HG02763 (cell line): ENCODE results near the gene B4GALNT1.
"Not testable (repeated sequence)": the region's sequence is repeated elsewhere in the genome, so short reads cannot be mapped to it uniquely, and the experiment has no call there.

Experiments used
- ATAC-seq: cut with Tn5 transposase; IDR thresholded peaks from one replicate; pipeline ENCODE4 v1.9.1; 2021; ENCODE audit warnings: mild to moderate bottlenecking, moderate library complexity; ENCODE audit not compliant: unreplicated experiment

Gene B4GALNT1

DNA sequence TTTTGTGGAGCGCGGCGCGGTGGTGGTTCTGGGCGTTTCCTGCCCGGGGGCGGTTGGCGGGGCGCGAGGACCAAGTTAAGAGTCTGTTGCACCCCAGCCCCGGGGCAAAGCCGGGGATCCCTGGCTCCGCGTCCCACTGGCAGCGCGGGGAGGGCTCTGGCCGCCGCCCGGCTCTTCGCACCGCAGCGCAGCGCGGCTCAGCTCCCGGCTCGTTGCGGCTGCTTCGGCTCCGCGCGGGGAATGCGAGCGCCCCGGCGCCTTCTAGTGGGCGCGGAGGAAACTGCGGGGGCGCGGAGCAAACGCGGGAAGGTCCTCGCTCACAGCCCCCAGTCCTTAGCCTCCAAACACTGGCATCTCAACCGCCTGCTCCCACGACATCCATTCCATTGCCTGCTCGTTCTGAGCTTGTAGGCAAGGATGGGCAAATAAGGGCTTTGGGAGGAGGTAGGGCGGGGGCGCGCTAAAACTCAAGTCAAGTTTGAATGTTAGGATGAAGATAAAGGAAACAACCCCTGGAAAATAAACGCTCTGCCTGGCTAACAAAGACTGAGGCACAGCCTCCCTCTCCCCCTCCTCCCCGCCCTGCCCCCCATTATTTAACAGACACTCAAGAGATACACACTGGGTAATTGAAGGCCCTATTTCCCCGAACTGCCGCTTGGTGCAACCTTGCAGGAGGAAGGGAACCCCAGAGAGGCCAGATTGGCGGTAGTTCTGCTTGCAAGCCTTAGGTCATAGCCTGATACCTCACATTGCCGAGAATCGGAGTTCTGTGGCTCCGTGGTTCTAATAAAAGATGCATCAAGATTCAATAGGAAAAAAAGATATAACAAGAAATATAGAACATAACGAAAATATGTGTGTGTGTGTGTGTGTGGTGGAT lies at the start of gene B4GALNT1:
Gene B4GALNT1, minus strand, starts transcription at position 244 of the 883 bp plus-strand sequence. CDS start 1,069 bp downstream, outside the sequence.
- ATAC-seq = peak; percentile 72

DNA sequence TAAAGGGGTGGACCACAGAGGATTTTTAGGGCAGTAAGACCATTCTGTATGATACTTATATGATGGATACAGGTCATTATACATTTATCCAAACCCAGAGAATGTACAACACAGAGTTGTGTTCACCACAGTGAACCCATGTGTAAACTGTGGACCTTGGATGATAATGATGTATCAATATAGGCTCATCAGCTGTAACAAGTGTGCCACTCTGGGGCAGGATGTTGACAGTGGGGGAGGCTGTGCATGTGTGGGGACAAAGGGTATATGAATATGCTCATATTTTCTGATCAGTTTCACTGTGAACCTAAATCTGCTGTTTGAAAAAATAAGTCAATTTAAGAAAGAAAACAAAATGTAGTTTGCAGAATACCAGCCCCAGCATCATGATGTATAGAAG lies 46.7 kb upstream of the B4GALNT1 start:
- no peak for ATAC-seq

DNA sequence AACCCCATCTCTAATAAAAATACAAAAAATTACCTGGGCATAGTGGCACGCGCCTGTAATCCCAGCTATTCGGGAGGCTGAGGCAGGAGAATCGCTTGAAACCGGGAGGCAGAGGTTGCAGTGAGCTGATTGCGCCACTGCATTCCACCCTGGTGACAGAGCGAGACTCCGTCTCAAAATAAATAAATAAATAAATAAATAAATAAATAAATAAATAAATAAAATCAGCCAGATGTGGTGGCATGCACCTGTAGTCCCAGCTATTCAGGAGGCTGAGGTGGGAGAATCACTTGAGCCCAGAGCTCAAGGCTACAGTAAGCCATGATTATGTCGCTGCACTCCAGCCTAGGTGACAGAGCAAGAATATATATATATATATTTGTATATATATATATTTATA lies 44.9 kb upstream of the B4GALNT1 start:
- ATAC-seq = not testable (repeated sequence)

DNA sequence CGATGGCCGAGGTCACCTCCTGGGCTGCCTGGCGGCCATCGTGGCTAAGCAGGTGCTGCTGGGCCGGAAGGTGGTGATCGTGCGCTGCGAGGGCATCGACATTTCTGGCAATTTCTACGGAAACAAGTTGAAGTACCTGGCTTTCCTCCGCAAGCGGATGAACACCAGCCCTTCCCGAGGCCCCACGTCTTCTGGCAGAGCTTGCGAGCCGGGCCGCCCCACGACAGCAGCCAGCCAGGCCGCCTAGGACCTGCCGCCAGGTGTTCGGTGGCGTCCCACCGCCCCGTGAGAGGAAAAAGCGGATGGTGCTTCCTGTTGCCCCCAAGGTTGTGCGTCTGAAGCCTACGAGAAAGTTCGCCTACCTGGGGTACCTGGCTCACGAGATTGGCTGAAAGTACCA lies 41.7 kb upstream of the B4GALNT1 start:
- no peak for ATAC-seq

DNA sequence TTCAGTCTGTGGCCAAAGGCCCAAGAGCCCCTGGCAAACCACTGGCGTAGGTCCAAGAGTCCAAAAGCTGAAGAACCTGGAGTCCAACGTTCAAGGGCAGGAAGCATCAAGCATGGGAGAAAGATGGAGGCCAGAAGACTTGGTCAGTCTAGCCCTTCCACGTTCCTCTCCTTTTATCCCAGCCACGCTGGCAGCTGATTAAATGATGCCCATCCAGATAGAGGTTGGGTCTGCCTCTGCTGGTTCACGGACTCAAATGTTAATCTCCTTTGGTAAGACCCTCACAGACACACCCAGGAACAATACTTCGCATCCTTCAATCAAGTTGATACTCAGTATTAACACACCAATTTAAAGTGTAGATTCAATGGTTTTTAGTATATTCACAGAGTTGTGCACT lies 39.8 kb upstream of the B4GALNT1 start:
- ATAC-seq = no peak

DNA sequence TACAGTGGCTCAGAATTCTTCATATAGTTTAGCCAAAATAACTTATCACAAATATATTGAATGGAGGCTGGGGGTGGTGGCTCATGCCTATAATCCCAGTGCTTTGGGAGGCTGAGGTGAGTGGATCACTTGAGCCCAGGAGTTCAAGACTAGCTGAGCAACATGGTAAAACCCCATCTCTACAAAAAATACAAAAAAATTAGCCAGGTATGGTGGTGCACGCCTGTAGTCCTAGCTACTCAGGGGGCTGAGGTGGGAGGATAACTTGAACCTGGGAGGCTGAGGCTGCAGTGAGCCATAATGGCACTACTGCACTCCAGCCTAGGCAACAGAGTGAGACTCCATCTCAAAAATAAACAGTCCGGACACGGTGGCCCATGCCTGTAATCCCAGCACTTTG lies 38.8 kb upstream of the B4GALNT1 start:
- ATAC-seq = not testable (repeated sequence)

DNA sequence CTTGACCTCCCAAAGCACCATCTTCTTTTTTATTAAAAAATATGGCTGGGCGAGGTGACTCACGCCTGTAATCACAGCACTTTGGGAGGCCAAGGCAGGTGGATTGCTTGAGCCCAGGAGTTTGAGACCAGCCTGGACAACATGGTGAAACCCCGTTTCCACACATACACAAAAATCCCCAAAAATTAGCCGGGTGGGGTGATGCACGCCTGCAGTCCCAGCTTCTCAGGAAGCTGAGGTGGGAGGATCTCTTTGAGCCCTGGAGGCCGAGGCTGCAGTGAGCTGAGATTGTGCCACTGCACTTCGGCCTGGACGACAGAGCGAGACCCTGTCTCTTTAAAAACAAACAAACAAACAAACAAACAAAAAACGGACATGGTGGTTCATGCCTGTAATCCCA lies 36.7 kb upstream of the B4GALNT1 start:
- ATAC-seq = not testable (repeated sequence)

DNA sequence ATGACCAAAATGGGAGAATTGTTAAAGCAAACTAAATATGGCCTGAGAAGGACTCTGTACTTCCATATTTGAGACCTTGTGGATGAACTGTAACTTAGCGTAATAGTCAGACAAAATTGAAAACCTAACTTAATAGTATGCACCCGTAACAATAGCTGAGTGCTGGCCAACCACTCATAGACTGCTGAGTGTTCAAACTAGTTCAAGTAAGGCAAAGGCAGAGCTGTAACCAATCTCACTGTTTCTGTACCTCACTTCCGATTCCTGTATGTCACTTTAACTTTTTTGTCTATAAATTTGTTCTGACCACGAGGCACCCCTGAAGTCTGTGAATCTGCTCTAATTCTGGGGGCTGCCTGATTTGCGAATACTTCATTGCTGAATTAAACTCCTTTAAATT lies 33.9 kb upstream of the B4GALNT1 start:
- ATAC-seq = no peak

DNA sequence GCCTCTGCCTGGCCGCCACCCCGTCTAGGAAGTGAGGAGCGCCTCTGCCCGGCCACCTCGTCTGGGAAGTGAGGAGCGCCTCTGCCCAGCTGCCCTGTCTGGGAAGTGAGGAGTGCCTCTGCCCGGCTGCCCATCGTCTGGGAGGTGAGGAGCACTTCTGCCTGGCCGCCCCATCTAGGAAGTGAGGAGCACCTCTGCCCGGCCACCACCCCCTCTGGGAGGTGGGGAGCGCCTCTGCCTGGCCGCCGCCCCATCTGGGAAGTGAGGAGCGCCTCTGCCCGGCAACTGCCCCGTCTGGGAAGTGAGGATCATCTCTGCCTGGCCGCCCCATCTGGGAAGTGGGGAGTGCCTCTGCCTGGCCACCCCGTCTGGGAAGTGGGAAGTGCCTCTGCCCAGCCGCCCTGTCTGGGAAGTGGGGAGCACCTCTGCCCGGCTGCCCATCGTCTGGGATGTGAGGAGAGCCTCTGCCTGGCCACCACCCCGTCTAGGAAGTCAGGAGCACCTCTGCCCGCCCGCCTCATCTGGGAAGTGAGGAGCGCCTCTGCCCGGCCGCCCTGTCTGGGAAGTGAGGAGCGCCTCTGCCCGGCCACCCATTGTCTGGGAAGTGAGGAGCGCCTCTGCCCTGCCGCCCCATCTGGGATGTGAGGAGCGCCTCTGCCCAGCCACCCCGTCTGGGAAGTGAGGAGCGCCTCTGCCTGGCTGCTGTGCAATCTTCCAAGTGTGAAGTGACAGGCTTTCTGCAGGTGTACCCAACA lies 32.2 kb upstream of the B4GALNT1 start:
- ATAC-seq = not testable (repeated sequence)

DNA sequence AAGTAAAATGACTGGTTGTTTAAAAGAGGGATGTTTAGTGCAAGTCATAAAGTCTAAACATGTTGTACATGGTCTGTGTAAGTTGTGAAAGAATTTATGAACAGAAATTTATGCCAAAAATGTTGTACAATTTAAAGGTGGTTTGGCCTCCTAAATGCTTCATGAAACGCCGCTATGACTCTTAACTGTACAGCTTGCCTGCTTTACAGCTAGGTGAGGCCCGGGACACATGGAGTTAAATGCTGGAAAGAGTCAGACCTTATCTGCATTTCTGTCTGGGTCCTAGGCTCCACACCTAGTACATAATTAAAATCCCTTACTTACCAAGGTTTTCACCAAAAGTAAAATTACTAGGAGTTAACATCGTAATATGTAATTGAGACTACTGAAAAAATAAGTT lies 28.4 kb upstream of the B4GALNT1 start:
- ATAC-seq = no peak

DNA sequence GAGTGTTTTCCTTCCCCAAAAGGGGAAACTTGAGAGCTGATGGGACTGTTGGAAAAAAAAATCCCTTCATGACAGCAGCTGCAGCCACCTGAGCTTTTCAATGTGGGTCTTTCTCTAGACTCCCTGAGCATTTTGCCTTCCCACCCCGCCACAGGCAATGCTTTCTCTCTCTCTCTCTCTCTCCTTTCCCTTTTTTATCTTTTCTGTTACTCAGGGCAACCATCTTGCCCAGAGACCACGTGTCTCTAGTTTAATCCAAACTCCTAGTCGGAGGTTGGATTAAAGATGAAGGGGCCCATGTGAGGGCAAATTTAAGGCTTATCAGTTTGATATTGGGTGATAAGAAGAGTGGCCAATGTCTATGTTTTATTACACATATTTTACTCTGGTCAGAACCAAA lies 25.9 kb upstream of the B4GALNT1 start:
- ATAC-seq = no peak

DNA sequence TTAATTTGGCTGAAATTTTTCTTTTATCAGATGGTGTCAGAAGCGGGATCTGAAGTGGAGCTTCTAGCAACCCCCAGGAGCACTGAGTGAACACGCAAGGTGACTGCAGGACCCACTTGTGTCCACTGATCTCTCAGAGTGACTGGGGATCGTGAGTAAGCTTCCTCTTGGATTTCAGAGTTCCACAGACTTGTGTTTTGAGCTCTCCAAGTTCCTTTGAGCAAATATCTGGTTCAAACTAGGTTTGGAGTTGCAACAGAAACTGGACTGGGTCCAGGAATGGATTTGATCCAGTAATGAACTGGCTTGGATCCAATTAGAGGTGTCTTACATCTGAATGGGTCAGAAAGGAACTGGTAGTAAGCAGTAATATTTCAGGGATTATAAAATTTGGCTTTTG lies 24.7 kb upstream of the B4GALNT1 start:
- ATAC-seq = no peak

DNA sequence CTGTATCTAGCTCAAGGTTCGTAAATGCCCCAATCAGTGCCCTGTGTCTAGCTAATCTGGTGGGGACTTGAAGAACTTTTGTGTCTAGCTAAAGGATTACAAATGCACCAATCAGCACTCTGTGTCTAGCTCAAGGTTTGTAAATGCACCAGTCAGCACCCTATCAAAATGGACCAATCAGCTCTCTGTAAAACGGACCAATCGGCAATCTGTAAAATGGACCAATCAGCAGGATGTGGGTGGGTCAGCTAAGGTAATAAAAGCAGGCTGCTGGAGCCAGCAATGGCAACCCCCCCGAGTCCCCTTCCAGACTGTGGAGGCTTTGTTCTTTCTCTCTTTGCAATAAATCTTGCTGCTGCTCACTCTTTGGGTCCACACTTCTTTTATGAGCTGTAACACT lies 23.4 kb upstream of the B4GALNT1 start:
- ATAC-seq = not testable (repeated sequence)

DNA sequence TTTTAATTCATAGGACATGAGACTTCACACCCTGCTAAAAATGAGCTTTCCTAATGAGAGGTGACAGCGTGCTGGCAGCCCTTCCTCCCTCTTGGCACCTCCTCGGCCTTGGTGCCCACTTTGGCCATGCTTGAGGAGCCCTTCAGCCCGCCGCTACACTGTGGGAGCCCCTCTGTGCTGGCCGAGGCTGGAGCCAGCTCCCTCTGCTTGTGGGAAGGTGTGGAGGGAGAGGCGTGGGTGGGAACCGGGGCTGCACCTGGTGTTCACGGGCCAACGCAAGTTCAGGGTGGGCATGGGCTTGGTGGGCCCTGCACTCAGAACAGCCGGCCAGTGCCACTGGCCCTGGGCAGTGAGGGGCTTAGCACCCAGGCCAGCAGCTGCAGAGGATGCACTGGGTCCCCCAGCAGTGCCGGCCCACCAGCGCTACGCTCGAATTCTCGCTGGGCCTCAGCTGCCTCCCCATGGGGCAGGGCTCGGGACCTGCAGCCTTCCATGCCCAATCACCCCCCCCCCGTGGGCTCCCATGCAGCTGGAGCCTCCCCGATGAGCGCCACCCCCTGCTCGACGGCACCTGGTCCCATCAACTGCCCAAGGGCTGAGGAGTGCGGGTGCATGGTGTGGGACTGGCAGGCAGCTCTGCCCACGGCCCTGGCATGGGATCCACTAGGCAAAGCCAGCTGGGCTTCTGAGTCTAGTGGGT lies 22.7 kb upstream of the B4GALNT1 start:
- ATAC-seq = no peak

DNA sequence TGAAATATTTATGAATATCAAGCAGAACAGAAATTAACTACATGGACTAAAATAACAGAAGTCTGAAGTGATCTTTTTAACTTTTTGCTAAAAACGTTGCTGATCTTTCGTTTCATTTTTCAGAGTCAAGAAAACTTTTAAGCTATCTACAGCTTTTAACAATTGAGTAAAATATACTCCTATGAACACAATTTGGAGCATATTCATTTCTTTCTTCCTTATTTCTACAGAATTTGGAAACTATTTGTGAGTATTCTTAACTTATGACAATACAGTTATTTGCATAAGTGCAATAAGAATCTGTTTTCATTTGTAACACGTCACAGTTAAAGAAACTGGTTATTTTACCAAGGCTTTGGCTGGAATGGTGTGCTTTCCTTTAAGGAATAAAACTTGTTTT lies 21.0 kb upstream of the B4GALNT1 start:
- no peak for ATAC-seq

DNA sequence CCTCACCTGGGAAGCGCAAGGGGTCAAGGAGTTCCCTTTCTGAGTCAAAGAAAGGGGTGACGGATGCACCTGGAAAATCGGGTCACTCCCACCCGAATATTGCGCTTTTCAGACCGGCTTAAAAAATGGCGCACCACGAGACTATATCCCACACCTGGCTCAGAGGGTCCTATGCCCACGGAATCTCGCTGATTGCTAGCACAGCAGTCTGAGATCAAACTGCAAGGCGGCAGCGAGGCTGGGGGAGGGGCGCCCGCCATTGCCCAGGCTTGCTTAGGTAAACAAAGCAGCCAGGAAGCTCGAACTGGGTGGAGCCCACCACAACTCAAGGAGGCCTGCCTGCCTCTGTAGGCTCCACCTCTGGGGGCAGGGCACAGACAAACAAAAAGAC lies 13.7 kb upstream of the B4GALNT1 start:
- not testable (repeated sequence) for ATAC-seq

DNA sequence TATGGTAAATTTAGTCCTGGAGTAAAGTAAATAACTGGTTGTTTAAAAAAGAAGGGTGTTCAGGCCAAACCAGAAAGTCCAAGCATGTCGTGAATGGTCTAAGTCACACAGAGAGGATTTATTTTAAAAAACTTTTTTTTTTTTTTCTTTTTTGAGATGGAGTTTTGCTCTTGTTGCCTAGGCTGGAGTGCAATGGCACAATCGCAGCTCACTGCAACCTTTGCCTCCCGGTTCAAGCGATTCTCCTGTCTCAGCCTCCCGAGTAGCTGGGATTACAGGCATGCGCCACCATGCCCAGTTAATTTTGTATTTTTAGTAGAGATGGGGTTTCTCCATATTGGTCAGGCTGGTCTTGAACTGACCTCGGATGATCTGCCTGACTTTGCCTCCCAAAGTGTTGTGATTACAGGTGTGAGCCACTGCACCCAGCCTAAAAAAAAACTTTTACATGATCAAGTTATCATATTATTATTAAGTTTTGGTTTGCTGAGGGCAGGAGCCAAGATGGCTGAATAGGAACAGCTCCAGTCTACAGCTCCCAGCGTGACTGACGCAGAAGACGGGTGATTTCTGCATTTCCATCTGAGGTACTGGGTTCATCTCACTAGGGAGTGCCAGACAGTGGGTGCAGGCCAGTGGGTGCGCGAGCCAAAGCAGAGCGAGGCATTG lies 13.1 kb upstream of the B4GALNT1 start:
- not testable (repeated sequence) for ATAC-seq

DNA sequence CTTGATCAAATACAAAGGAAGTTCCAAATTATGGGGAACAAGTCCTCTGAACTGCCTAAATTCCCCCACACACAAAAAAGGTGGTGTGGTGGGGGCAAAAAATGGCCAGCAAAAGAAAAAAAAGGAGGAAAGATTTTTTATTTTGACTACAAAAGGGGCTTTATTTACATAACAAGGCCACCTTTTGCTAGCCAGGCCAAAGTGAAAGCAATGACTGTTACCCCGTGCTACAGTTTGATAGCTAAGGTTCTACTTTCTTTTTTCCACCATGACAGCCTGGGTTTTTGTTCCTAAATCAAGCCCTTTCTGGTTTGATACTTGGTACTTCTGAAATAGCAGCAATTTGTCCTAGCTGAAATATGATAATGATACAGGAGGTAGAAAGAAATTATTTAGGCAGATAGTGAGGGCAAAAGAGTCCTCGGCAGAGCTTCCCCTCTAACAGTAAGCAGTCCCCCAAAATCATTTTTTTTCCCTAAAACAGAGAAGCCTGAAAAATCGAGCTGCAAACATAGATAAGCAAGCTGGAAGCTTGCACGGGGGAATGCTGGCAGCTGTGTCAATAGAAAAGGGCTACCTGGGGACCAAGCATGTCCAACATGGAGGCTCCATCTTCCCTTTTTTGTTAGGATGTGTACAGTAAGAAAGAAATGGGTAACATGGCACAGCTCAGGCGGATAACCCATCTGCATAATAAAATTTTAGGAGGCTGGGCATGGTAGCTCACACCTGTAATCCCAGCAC lies 8.9 kb upstream of the B4GALNT1 start:
- no peak for ATAC-seq

DNA sequence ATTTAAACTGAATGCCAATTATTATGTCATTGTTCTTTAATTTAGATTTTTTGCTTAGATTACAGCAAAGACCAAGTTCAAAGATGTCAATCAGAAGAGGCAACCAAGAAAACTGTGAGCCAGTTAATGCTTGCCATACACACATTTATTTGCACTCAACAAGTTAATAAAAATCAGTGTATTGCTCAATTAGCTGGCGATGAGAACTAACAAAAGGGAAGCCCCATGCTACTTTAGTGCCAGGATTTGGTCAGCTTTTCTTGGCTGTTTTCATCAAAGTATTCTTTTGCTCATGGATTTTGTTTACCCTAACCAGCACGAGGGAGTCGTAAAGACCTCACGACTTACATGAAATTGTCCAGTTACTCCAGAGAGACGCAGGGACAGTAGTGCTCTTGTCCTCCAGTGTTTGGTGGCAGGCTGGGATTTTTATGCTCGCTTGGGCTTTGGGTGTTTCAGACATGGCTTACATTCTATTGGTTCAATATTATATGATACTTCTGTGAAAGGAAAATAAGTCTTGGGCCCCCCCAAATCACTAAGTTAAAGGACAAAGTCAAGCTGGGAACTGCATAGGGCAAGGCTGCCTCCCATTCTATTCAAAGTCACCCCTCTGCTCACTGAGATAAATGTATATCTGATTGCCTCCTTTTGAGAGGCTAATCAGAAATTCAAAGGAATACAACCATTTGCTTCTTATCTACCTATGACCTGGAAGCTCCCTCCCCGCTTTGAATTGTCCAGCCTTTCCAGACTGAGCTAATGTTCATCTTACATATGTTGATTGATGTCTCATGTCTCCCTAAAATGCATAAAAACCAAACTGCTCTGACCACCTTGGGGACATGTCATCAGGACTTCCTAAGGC lies 7.4 kb upstream of the B4GALNT1 start:
- no peak for ATAC-seq
